IMR-90 (cell line): Measurements from ENCODE around the gene WWC1. TPM values are rescaled to one million over a fixed set of nuclear protein-coding genes. Genes with fewer than 3 reads are reported as not detected.

Experiments
- ATAC-seq: fragments of 200-7000 bp; cut with Tn5 transposase; 2 replicates; pipeline ENCODE4 v1.9.1; 2020; ENCODE audit warnings: low read depth, mild to moderate bottlenecking, moderate library complexity
- BruUV-seq: library from RNA; stranded (reverse); fragments of 400-500 nt; replicated peaks from 2 replicates; lab custom pipeline; 2021; lab: Mats Ljungman, UMichigan
- CTCF ChIA-PET: fragments of 300-600 bp; formaldehyde crosslinking; extraction: SDS; loops from one replicate; lab custom pipeline; 2021; ENCODE audit warnings: antibody characterized with exemption; lab: Yijun Ruan, JAX
- POLR2A ChIA-PET: fragments of 300-600 bp; sonication (Branson Sonifier 250); formaldehyde crosslinking; loops from one replicate; lab custom pipeline; 2022; ENCODE audit warnings: antibody characterized with exemption; ENCODE audit not compliant: unreplicated experiment; lab: Charles Lee
- DNase-seq: peaks from one replicate; pipeline ENCODE4 v3.0.0; 2013
- H2AFZ ChIP-seq: replicated peaks from 2 replicates; pipeline ENCODE3; 2013; ENCODE audit warnings: low read length, mild to moderate bottlenecking; ENCODE audit not compliant: poor library complexity
- H2AK5ac ChIP-seq: 2 replicates; pipeline ENCODE4 v1.6.1; 2013; ENCODE audit warnings: low read depth, low read length, inconsistent platforms
- H2AK9ac ChIP-seq: replicated peaks from 2 replicates; pipeline ENCODE3; 2013; ENCODE audit warnings: mild to moderate bottlenecking, low read depth, low read length, moderate library complexity; ENCODE audit not compliant: poor library complexity
- H2BK120ac ChIP-seq: 2 replicates; pipeline ENCODE4 v1.6.1; 2013; ENCODE audit warnings: low read depth, low read length, inconsistent platforms
- H2BK15ac ChIP-seq: 3 replicates; pipeline ENCODE4 v1.6.1; 2013; ENCODE audit warnings: low read depth, low read length, inconsistent platforms
- H2BK20ac ChIP-seq: 2 replicates; pipeline ENCODE4 v1.6.1; 2013; ENCODE audit warnings: low read depth, mild to moderate bottlenecking, inconsistent platforms, low read length, moderate library complexity
- H2BK5ac ChIP-seq: 2 replicates; pipeline ENCODE4 v1.6.1; 2013; ENCODE audit warnings: mild to moderate bottlenecking, low read depth, low read length, inconsistent platforms; ENCODE audit not compliant: poor library complexity, severe bottlenecking
- H3K14ac ChIP-seq: replicated peaks from 2 replicates; pipeline ENCODE4 v1.6.1; 2013; ENCODE audit warnings: low read depth, low read length, inconsistent platforms
- H3K18ac ChIP-seq: 2 replicates; pipeline ENCODE4 v1.6.1; 2013; ENCODE audit warnings: low read depth, low read length, control low read depth
- H3K23ac ChIP-seq: 2 replicates; pipeline ENCODE4 v1.6.1; 2013; ENCODE audit warnings: low read depth, low read length, inconsistent platforms
- H3K27ac ChIP-seq: 2 replicates; pipeline ENCODE4 v1.5.1; 2013; ENCODE audit warnings: mild to moderate bottlenecking, control low read depth, low read length; ENCODE audit not compliant: insufficient read depth
- H3K27me3 ChIP-seq: 2 replicates; pipeline ENCODE4 v1.6.1; 2013; ENCODE audit warnings: low read length; ENCODE audit not compliant: control insufficient read depth, insufficient read depth
- H3K36me3 ChIP-seq: 2 replicates; pipeline ENCODE4 v1.6.1; 2013; ENCODE audit warnings: low read length, mixed read lengths; ENCODE audit not compliant: control insufficient read depth, insufficient read depth
- H3K4ac ChIP-seq: 2 replicates; pipeline ENCODE4 v1.6.1; 2013; ENCODE audit warnings: low read depth, low read length, inconsistent platforms
- H3K4me1 ChIP-seq: 2 replicates; pipeline ENCODE4 v1.6.1; 2013; ENCODE audit warnings: low read length, mixed read lengths; ENCODE audit not compliant: control insufficient read depth, insufficient read depth
- H3K4me2 ChIP-seq: 2 replicates; pipeline ENCODE4 v1.6.1; 2013; ENCODE audit warnings: low read depth, mild to moderate bottlenecking, control low read depth, low read length, moderate library complexity
- H3K4me3 ChIP-seq: 2 replicates; pipeline ENCODE4 v1.5.1; 2013; ENCODE audit warnings: low read depth, mild to moderate bottlenecking, control low read depth, low read length, moderate library complexity; ENCODE audit not compliant: insufficient read depth
- H3K56ac ChIP-seq: 2 replicates; pipeline ENCODE4 v1.6.1; 2013; ENCODE audit warnings: low read length, inconsistent platforms; ENCODE audit not compliant: insufficient read depth; ENCODE audit errors: extremely low read depth
- H3K79me1 ChIP-seq, 2 experiments: 2 replicates each; pipeline ENCODE4 v1.6.1; 2013; ENCODE audit warnings: low read length in 2 of 2, inconsistent platforms in 1 of 2, low read depth in 1 of 2
- H3K9ac ChIP-seq: 2 replicates; pipeline ENCODE4 v1.6.1; 2013; ENCODE audit warnings: low read depth, low read length, control low read depth
- H3K9me1 ChIP-seq: 2 replicates; pipeline ENCODE4 v1.6.1; 2013; ENCODE audit warnings: low read length, inconsistent platforms; ENCODE audit not compliant: insufficient read depth
- H3K9me3 ChIP-seq: 2 replicates; pipeline ENCODE4 v1.6.1; 2013; ENCODE audit warnings: low read length; ENCODE audit not compliant: control insufficient read depth, insufficient read depth
- H4K20me1 ChIP-seq: 2 replicates; pipeline ENCODE4 v1.6.1; 2013; ENCODE audit warnings: low read length, inconsistent platforms; ENCODE audit not compliant: insufficient read depth
- H4K5ac ChIP-seq: 2 replicates; pipeline ENCODE4 v1.6.1; 2013; ENCODE audit warnings: mild to moderate bottlenecking, low read depth, low read length, control low read depth
- H4K8ac ChIP-seq, 2 experiments: 2 replicates each; pipeline ENCODE4 v1.6.1; 2013; ENCODE audit warnings: low read depth in 2 of 2, low read length in 2 of 2, control low read depth in 1 of 2, inconsistent platforms in 1 of 2
- H4K91ac ChIP-seq: 2 replicates; pipeline ENCODE4 v1.6.1; 2013; ENCODE audit warnings: low read depth, low read length, inconsistent platforms; ENCODE audit not compliant: insufficient read depth
- CHD1 ChIP-seq: IDR thresholded peaks from 2 replicates; pipeline ENCODE4 v1.6.1; 2012; ENCODE audit warnings: low read depth, low read length, improper control_type of control experiment
- CTCF ChIP-seq: conservative IDR thresholded peaks from 2 replicates; pipeline ENCODE4 v1.5.1; 2012; ENCODE audit warnings: mild to moderate bottlenecking, low read depth, low read length, improper control_type of control experiment
- MAFK ChIP-seq: IDR thresholded peaks from 2 replicates; pipeline ENCODE4 v1.6.1; 2012; ENCODE audit warnings: low read depth, low read length, improper control_type of control experiment
- MAZ ChIP-seq: IDR thresholded peaks from 2 replicates; pipeline ENCODE4 v1.6.1; 2012; ENCODE audit warnings: low read depth, mild to moderate bottlenecking, low read length, improper control_type of control experiment, moderate library complexity, borderline replicate concordance
- MXI1 ChIP-seq: IDR thresholded peaks from 2 replicates; pipeline ENCODE4 v1.6.1; 2012; ENCODE audit warnings: low read depth, mild to moderate bottlenecking, low read length, moderate library complexity, borderline replicate concordance
- NFE2L2 ChIP-seq: fragments of 150-350 bp; IDR thresholded peaks from 2 replicates; pipeline ENCODE4 v1.6.1; 2016; ENCODE audit warnings: low read depth, mild to moderate bottlenecking, low read length
- POLR2A ChIP-seq: IDR thresholded peaks from 2 replicates; pipeline ENCODE4 v1.6.1; 2012; ENCODE audit warnings: mild to moderate bottlenecking, low read depth, low read length
- RAD21 ChIP-seq: IDR thresholded peaks from 2 replicates; pipeline ENCODE4 v1.6.1; 2012; ENCODE audit warnings: low read length, improper control_type of control experiment
- RFX5 ChIP-seq: IDR thresholded peaks from 2 replicates; pipeline ENCODE4 v1.8.0; 2012; ENCODE audit warnings: low read depth, mild to moderate bottlenecking, low read length, moderate library complexity
- SMC3 ChIP-seq: fragments of 150-350 bp; IDR thresholded peaks from 2 replicates; pipeline ENCODE4 v1.6.1; 2016; ENCODE audit warnings: low read depth, mild to moderate bottlenecking, antibody characterized with exemption, low read length, moderate library complexity
- USF2 ChIP-seq: fragments of 150-350 bp; IDR thresholded peaks from 2 replicates; pipeline ENCODE4 v1.6.1; 2017; ENCODE audit warnings: mild to moderate bottlenecking, antibody characterized with exemption, low read length, low read depth
- WGBS, 2 experiments: methylation state at CpG; one replicate each; pipeline versions ENCODE4 v1.1.5 to v1.1.7; 2013; ENCODE audit warnings: missing lambda C conversion rate in 2 of 2; ENCODE audit not compliant: insufficient read length in 1 of 2; ENCODE audit errors: extremely low coverage in 2 of 2; 5-methylcytosine and 5-hydroxymethylcytosine counted together
- dilution Hi-C: fragments of 300-500 bp; cut with HindIII; formaldehyde crosslinking; loops from one replicate; pipeline ENCODE4 v1.14.3; 2018; ENCODE audit warnings: low sequenced_read_pairs; ENCODE audit not compliant: unreplicated experiment
- in situ Hi-C: fragments of 300-500 bp; cut with MboI; formaldehyde crosslinking; loops from 3 replicates; pipeline ENCODE4 v1.14.3; 2019; ENCODE audit warnings: low sequenced_read_pairs, inconsistent platforms, mixed read lengths
- intact Hi-C: fragments of 100-400 bp; cut with micrococcal nuclease; formaldehyde crosslinking; loops from 2 replicates; pipeline ENCODE4 v1.10.0; 2022
- polyA plus RNA-seq, 3 experiments: library from polyadenylated mRNA; depleted of rRNA; stranded (reverse); fragments of >200 nt; gene quantifications; 2 replicates each; pipeline ENCODE4 v1.2.3, GENCODE V29; 2012; ENCODE audit warnings: low replicate concordance in 1 of 3
- total RNA-seq: library from RNA; depleted of rRNA; stranded (reverse); fragments of >200 nt; gene quantifications from 2 replicates; pipeline ENCODE4 v1.2.3, GENCODE V29; 2012

WWC1 gene
- total and polyA plus RNA-seq, 2 of the 4 experiments (the other 2 are of a cell fraction): 9.1 to 10.3 TPM

DNA sequence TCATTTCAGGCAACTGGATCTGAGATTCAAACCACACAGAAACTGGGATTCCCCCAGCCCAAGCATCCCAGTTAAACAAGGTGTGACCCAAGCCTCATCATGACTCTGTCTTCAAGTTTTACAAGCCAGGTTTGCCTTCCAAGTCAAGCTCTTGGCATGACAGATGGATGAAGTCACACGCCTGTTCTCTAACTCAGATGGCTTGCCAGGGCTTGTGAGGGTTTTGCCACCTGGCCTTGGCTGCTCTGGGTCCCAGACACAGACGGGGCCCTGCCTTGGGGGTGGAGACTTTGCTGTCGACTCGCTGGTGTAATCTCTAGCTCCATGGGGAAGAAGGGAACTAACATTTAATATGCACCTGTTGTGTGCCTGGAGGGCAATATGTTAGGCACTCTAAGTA is 99.0 kb downstream of the WWC1 start:
- no peak overlapping the region for H3K9ac ChIP-seq
- POLR2A ChIA-PET: no interaction called here
- no peak for DNase-seq
- TF ChIP-seq CHD1 (no peak), POLR2A (no peak), MXI1 (no peak), CTCF (no peak), RFX5 (no peak), SMC3 (no peak), NFE2L2 (no peak), USF2 (no peak), MAZ (no peak), MAFK (no peak), RAD21 (no peak)
- H3K9me1 ChIP-seq: no peaks in the 10 kb centered on the region
- intact Hi-C loops: no loop called here
- H3K56ac ChIP-seq: no peak overlapping the region
- H3K18ac ChIP-seq: no peak overlapping the region
- no TSS peak for BruUV-seq
- 0 out of 2 replicates have a peak, but pooled peaks cover 9% of the 10 kb centered on the region for H3K36me3 ChIP-seq
- no peak overlapping the region for H2BK120ac ChIP-seq
- CTCF ChIA-PET: interaction anchor here (1.4 kb wide), 1 partner anchor 11 kb away, joined by 3 read pairs; no protein-coding TSS in a partner anchor
- H2AK9ac ChIP-seq: no peak overlapping the region
- no peak overlapping the region for H2BK20ac ChIP-seq
- no peaks in the 10 kb centered on the region for H3K4me1 ChIP-seq
- no peak overlapping the region for H2AK5ac ChIP-seq
- H3K79me1 ChIP-seq: no peaks in the 10 kb centered on the region
- no peak overlapping the region for H4K91ac ChIP-seq
- H3K4me2 ChIP-seq: no peak overlapping the region
- H2BK5ac ChIP-seq: no peak overlapping the region
- no peak for ATAC-seq
- in situ Hi-C loops: no loop called here
- dilution Hi-C loops: no loop called here
- H3K9me3 ChIP-seq: 0 out of 2 replicates have a peak, but pooled peaks cover 2% of the 10 kb centered on the region
- no peak overlapping the region for H3K27ac ChIP-seq
- no peak overlapping the region for H2AFZ ChIP-seq
- no peak overlapping the region for H3K4me3 ChIP-seq
- no CpG with 5 or more reads among the region's 4 CpGs for WGBS, 2 experiments
- H4K5ac ChIP-seq: no peak overlapping the region
- H4K8ac ChIP-seq: no peak overlapping the region
- H3K4ac ChIP-seq: no peak overlapping the region
- H3K23ac ChIP-seq: no peak overlapping the region
- no peak overlapping the region for H2BK15ac ChIP-seq
- H4K20me1 ChIP-seq: no peaks in the 10 kb centered on the region
- H3K27me3 ChIP-seq: no peaks in the 10 kb centered on the region
- H3K14ac ChIP-seq: no peak overlapping the region
